ENCODE results near the gene RERE.
A peak's percentile ranks its signal among the peaks of the same experiment; 100 is the strongest.

Gene RERE

DNA sequence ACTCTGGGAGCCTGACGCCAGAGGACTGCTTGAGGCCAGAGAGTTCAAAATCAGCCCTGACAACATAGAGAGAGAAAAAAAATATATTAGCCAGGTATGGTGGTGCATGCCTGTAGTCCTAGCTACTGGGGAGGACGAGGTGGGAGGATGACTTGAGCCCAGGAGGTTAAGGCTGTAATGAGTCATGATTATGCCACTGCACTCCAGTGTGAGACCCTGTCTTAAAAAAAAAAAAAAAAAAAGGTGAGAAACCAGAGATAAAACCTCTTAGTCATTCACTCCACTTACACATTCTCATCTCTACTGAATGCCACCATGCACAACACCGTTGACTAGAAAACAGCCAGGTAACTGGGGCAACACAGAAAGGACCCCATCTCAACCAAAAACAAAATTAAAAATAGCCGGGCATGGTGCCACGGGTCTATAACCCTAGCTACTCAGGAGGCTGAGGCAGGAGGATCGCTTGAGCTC lies 321.5 kb downstream of the RERE start:
- Histone ChIP-seq H3K36me3 (replicated peaks) (no peaks in the 10 kb centered on the region; the same call in 1 of the 2 replicates), H3K4me3 (no peak overlapping the region), H3K27me3 (ENCODE audit: low read depth) (no peaks in the 10 kb centered on the region), H3K9me3 (no peaks in the 10 kb centered on the region), H3K4me1 (no peaks in the 10 kb centered on the region; the same call in 1 of the 2 replicates)
- no peak for DNase-seq (ENCODE audit: low spot score in 2 of 2)
- in situ Hi-C loops (cut with MboI; ENCODE audit: low sequenced_read_pairs) = no loop called here

DNA sequence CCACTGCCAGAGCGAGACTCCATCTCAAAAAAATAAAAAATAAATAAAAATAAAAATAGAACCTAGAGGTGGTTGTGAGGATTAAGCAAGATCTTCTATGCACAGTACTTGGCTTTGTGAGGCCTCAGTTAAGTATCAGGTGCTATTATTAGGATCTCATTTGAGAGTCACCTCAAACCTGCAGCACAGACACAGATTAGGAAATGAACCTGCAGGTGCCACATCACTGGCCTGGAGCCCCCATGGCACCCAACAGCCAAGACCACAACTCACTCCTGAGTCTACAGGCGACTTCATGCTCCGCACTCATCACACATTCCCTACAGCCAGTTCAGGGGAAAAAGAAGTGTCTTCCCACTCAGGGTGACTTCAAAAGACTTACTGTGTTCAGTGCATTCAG lies 322.8 kb downstream of the RERE start:
- in situ Hi-C loops (cut with MboI; ENCODE audit: low sequenced_read_pairs) = no loop called here
- no peaks in the 10 kb centered on the region; the same call in 1 of the 2 replicates for H3K36me3 ChIP-seq (replicated peaks)
- DNase-seq (ENCODE audit: low spot score in 2 of 2) = no peak

DNA sequence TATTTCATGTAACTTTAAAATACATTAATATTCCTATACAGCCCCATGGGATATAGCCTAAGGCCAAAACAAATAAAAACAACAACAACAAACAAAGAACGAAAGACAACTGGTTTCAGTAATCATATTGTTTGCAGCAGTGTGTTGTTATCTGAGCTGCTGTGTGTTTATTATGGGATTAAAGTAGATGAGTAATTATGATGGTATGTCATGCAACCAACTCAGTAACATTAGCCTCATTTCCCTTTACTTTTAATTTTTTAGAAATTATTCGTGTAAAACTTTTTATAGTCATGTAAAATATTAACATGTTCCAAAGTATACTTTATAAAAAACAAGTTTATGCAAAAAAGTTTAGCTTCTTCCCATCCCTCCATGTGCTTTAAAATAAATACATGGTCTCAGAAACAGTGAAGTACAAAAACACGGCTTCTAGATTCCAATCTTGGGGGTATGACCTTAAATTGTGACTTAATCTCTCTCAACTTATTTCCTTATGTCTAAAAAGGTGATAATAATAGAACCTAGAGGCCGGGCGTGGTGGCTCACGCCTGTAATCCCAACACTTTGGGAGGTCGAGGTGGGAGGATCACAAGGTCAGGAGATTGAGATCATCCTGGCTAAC lies 323.4 kb downstream of the RERE start:
- Histone ChIP-seq H3K4me1 (no peaks in the 10 kb centered on the region; the same call in 1 of the 2 replicates), H3K4me3 (no peak overlapping the region), H3K27me3 (ENCODE audit: low read depth) (no peaks in the 10 kb centered on the region), H3K36me3 (replicated peaks) (no peaks in the 10 kb centered on the region; the same call in 1 of the 2 replicates), H3K9me3 (no peaks in the 10 kb centered on the region)
- DNase-seq (ENCODE audit: low spot score in 2 of 2) = no peak
- in situ Hi-C loops (cut with MboI; ENCODE audit: low sequenced_read_pairs) = no loop called here

More for the DNA sequence above, 322.8 kb downstream of the RERE start:
- Histone ChIP-seq H3K4me1 (no peaks in the 10 kb centered on the region; the same call in 1 of the 2 replicates), H3K4me3 (no peak overlapping the region), H3K9me3 (no peaks in the 10 kb centered on the region), H3K27me3 (ENCODE audit: low read depth) (no peaks in the 10 kb centered on the region)

DNA sequence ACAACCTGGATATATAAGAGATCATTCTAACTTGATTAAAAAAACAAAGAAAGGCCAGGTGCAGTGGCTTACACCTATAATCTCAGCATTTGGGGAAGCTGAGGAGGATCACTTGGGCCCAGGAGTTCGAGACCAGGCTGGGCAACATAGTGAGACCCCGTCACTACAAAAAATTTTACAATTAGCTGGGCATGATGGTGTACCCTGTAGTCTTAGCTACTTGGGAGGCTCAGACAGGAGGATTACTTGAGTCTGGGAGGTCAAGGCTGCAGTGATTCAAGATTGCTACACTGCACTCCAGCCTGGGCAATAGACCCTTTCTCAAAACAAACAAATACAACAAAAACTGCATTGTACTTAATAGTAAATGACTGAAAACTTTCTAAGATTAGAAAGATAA lies 330.2 kb downstream of the RERE start:
- Histone ChIP-seq H3K27me3 (ENCODE audit: low read depth) (no peaks in the 10 kb centered on the region), H3K4me3 (no peak overlapping the region), H3K4me1 (peaks cover 5% of the 10 kb centered on the region), H3K36me3 (replicated peaks) (no peaks in the 10 kb centered on the region), H3K9me3 (no peaks in the 10 kb centered on the region)
- no peak for DNase-seq (ENCODE audit: low spot score in 2 of 2)
- in situ Hi-C loops (cut with MboI; ENCODE audit: low sequenced_read_pairs) = no loop called here

DNA sequence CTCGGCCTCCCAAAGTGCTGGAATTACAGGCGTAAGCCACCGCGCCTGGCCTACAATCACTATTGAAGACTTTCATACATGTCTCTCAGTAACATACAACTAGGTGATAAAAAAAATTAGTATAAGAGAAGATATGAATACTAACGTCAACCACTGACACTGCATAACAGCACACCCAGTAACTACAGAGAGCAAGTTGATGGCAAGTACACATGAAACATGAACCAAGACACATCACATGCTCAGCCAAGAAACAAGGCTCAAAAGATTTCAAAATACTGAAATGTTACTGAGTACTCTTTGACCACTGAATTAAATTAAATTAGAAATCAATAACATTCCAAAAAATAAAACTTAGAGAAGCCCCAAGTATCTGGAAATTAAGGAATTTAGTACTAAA lies 331.4 kb downstream of the RERE start:
- no peaks in the 10 kb centered on the region for H3K36me3 ChIP-seq (replicated peaks)
- peaks cover 14% of the 10 kb centered on the region for H3K4me1 ChIP-seq
- no peaks in the 10 kb centered on the region for H3K27me3 ChIP-seq (ENCODE audit: low read depth)
- in situ Hi-C loops (cut with MboI; ENCODE audit: low sequenced_read_pairs) = no loop called here
- no peak for DNase-seq (ENCODE audit: low spot score in 2 of 2)
- H3K9me3 ChIP-seq = no peaks in the 10 kb centered on the region
- no peak overlapping the region for H3K4me3 ChIP-seq

DNA sequence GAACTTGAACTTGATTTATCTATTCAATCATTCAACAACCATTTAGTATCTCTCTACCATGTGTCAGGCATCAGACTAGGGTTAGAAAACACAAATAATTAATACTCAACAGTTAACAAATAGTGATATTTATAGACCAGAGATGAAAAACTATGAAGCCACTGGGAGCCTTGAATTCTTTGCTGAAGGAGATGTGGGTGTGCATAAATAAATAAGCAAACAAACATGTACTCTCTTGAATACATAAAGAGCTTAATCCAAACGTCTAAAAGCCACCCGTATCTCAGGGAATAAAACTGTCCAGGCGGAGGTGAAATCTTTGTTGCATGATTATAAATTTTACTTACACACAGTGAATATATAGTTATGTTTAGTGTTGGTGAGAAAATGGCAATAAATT lies 333.9 kb downstream of the RERE start:
- Histone ChIP-seq H3K27me3 (ENCODE audit: low read depth) (no peaks in the 10 kb centered on the region), H3K4me3 (no peak overlapping the region), H3K4me1 (peaks cover 14% of the 10 kb centered on the region), H3K9me3 (no peaks in the 10 kb centered on the region), H3K36me3 (replicated peaks) (no peaks in the 10 kb centered on the region)
- in situ Hi-C loops (cut with MboI; ENCODE audit: low sequenced_read_pairs) = no loop called here
- no peak for DNase-seq (ENCODE audit: low spot score in 2 of 2)

DNA sequence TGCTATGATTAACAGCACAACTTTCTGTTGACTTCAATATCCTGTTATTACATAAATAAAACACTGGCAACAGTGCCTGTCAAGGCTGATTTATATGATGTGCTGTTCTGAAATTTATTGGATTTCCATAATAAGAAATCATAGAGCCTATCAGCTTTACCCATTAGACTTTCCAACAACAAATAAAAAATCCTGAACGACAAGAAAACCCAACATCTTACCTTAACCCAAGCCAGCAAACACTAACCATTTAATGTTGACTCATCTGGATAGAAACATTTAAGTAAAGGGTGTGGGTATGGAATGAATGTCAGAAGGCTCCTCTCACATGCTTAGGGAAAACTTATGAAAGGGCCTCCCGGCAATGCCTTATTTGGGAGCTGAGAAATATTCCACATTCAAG lies 334.5 kb downstream of the RERE start:
- Histone ChIP-seq H3K4me1 (peaks cover 14% of the 10 kb centered on the region), H3K36me3 (replicated peaks) (no peaks in the 10 kb centered on the region), H3K27me3 (ENCODE audit: low read depth) (no peaks in the 10 kb centered on the region), H3K4me3 (no peak overlapping the region), H3K9me3 (no peaks in the 10 kb centered on the region)
- DNase-seq (ENCODE audit: low spot score in 2 of 2) = no peak
- in situ Hi-C loops (cut with MboI; ENCODE audit: low sequenced_read_pairs) = no loop called here

DNA sequence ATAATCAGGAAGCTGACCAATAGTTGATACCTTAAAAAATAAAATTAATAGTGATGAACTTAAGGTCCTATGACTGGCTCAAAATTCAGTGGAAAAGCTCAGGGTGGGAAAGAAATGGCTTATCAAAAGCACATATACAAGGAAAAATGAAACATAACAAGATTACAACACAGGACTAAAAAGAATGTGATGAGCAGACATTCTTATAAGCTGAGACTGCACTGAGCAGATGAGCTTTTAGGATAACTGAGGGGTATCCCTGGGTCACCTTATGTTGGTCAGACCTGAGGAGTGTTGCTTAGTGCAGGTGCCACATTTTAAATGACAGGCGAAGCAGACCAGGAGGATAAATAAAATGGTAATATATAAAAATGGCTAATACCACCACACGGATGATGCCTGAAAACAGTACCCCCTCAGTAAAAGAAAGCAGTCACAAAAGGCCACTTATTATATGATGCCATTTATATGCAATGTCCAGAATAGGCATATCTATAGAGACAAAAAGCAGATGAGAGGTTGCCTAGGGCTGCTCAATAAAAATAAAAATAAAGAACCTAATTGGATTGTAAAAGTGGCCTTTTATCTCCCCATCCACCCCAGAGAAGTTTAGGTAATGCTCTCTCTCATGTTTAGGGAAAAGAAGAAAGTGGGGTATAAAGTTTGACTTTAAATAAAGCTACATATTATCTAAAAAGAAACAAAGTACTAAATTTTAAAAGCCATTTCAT lies 335.6 kb downstream of the RERE start:
- no peaks in the 10 kb centered on the region for H3K36me3 ChIP-seq (replicated peaks)
- H3K4me3 ChIP-seq = no peak overlapping the region
- peak; percentile 19 to 94 for DNase-seq (ENCODE audit: low spot score in 2 of 2)
- in situ Hi-C loops (cut with MboI; ENCODE audit: low sequenced_read_pairs) = no loop called here
- no peaks in the 10 kb centered on the region for H3K9me3 ChIP-seq
- H3K27me3 ChIP-seq (ENCODE audit: low read depth) = no peaks in the 10 kb centered on the region
- H3K4me1 ChIP-seq = peaks cover 26% of the 10 kb centered on the region

DNA sequence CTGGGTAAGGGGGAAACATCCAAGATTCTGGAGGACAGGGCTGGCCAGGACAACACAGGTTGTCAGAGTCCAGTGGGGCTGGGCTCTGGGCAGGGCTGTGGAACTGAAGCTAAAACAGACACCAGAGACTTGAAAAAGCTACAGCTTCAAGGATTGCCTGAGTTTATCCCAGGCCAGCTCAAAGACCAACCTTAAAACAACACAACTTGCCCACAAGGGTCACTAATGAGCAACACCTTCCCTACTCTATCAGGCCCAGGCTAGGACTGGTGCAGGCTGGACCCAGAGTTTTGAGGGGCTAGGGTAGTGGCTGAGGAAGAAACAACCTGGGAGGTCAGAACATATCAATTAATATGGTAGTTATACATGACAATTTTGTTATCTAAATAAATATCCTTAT lies 338.9 kb downstream of the RERE start:
- in situ Hi-C loops (cut with MboI; ENCODE audit: low sequenced_read_pairs) = no loop called here
- Histone ChIP-seq H3K36me3 (replicated peaks) (no peaks in the 10 kb centered on the region), H3K9me3 (no peaks in the 10 kb centered on the region), H3K4me3 (no peak overlapping the region), H3K27me3 (ENCODE audit: low read depth) (no peaks in the 10 kb centered on the region), H3K4me1 (peaks cover 44% of the 10 kb centered on the region)
- DNase-seq (ENCODE audit: low spot score in 2 of 2) = no peak

DNA sequence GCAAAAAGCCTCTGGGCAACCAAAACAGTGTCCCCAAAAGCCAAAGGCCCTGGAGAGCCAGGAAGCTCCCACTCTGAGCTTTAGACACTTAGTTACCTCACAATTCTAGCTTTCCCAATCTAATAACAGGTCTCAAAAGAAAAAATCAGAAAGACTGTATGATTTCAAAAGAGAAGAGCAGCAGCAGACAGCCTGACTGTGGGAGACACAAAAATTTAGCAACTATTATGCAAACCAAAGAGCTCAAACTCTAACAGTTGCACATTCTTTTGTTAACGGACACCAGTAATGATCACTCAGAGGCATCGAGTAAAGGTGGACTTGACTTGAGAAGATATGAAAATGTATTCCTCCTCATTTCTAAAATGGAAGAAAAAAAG lies 339.5 kb downstream of the RERE start:
- H3K36me3 ChIP-seq (replicated peaks) = no peaks in the 10 kb centered on the region
- H3K27me3 ChIP-seq (ENCODE audit: low read depth) = no peaks in the 10 kb centered on the region
- no peak for DNase-seq (ENCODE audit: low spot score in 2 of 2)
- H3K4me3 ChIP-seq = no peak overlapping the region
- H3K4me1 ChIP-seq = peaks cover 43% of the 10 kb centered on the region
- H3K9me3 ChIP-seq = no peaks in the 10 kb centered on the region
- in situ Hi-C loops (cut with MboI; ENCODE audit: low sequenced_read_pairs) = no loop called here

DNA sequence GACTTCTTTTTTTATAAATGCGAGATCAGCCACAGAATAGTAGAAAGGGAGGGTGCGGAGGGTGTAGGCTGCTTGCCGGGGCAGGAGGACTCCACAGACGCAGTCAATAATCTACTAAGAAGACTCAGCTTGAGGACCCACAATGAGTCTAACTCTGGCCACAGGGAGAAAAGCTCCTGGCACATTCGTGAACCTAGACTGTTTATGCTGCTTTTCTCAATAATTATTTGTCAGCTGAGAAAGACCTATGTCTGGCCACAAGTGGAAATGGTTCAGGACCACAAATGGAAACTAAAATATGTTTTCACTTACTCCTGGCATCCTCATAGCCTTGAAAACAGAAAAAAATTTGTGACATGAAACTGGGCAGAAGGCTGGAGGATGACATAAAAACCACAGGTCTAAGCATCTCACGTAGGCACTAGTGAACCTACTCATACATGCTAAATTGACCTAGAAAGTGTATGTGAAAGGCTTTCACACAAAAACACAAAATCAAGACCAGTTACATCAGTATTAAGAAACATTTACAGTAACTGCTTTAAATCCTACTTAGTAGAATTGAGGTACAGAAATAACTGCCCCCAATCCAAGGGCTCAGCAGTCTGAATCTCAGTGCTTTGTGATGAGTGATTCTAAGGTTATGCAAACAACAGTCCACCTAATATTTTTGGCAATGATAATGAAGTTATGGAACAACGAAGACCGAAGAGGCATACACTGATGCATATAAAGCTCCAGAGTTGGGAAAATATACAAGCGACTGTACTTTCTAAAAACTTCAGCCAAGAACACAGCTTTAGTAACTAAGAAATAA lies 340.1 kb downstream of the RERE start:
- Histone ChIP-seq H3K9me3 (no peaks in the 10 kb centered on the region), H3K36me3 (replicated peaks) (no peaks in the 10 kb centered on the region), H3K4me1 (peaks cover 40% of the 10 kb centered on the region), H3K27me3 (ENCODE audit: low read depth) (no peaks in the 10 kb centered on the region), H3K4me3 (no peak overlapping the region)
- DNase-seq (ENCODE audit: low spot score in 2 of 2) = peak in 1 of 2 experiments; percentile 41
- in situ Hi-C loops (cut with MboI; ENCODE audit: low sequenced_read_pairs) = no loop called here

DNA sequence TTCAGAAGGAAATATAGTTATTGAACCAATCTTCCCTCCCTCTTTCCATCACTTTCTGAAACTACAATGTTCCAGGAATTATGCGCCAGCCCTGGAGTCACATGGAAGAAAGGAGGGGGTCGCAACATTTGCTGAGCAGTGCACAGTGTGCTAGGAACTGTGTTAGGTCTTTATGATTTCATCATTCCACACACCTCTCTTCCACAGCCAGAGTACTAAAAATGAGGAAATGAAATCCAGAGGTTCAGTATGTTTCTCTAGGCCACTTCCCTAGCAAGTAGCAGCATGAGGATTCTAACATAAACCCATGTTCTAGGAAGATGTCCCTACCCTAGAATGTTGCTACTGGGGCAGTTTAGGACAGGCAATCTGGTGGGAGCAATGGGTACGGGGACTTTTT lies 341.4 kb downstream of the RERE start:
- DNase-seq (ENCODE audit: low spot score in 2 of 2) = no peak
- Histone ChIP-seq H3K27me3 (ENCODE audit: low read depth) (no peaks in the 10 kb centered on the region), H3K9me3 (no peaks in the 10 kb centered on the region), H3K36me3 (replicated peaks) (no peaks in the 10 kb centered on the region), H3K4me3 (no peak overlapping the region), H3K4me1 (peaks cover 29% of the 10 kb centered on the region)
- in situ Hi-C loops (cut with MboI; ENCODE audit: low sequenced_read_pairs) = no loop called here

DNA sequence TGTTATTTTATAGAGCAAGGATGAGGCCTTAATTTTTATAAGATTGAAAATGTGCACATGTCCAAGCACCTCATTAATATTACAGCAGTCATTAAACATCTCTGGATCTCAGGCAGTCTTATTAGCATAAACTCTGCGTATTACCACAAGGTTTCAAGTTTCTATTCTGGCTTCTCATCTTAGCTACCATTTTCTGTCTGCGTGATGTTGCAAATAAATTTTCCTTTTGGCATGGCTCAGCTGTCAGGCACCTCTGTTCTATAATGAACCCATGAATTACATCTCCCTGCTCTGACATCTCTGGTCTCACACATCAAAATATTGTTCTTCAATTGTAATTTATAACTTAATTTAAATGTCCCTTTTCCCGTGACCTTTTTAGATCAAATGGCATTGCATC lies 343.1 kb downstream of the RERE start:
- H3K4me3 ChIP-seq = no peak overlapping the region
- H3K27me3 ChIP-seq (ENCODE audit: low read depth) = no peaks in the 10 kb centered on the region
- in situ Hi-C loops (cut with MboI; ENCODE audit: low sequenced_read_pairs) = no loop called here
- no peaks in the 10 kb centered on the region for H3K9me3 ChIP-seq
- H3K4me1 ChIP-seq = peaks cover 29% of the 10 kb centered on the region
- no peaks in the 10 kb centered on the region for H3K36me3 ChIP-seq (replicated peaks)
- DNase-seq (ENCODE audit: low spot score in 2 of 2) = no peak

DNA sequence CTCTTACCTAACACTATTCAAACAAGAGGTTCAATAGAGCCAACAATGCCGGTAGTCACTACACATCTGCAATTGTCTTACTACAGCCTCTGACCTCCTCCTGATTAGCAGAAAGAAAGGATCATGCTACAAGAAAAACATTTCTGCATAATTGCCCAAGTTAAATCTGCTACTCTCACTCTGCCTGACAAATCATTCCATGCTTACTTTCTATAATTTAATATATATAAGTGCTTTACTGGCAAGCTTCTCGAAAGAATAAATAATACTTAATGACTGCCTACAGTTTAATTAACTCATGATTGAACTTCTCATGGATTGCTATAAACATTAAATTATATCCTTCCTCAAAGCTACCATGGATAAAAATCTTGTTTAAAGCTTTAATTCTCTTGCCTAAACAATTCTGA lies 343.5 kb downstream of the RERE start:
- no peaks in the 10 kb centered on the region for H3K36me3 ChIP-seq (replicated peaks)
- H3K27me3 ChIP-seq (ENCODE audit: low read depth) = no peaks in the 10 kb centered on the region
- no peak overlapping the region for H3K4me3 ChIP-seq
- no peaks in the 10 kb centered on the region for H3K9me3 ChIP-seq
- in situ Hi-C loops (cut with MboI; ENCODE audit: low sequenced_read_pairs) = no loop called here
- H3K4me1 ChIP-seq = peaks cover 29% of the 10 kb centered on the region
- no peak for DNase-seq (ENCODE audit: low spot score in 2 of 2)
